H1 (cell line): Measurements from ENCODE around the gene DLAT. TPM values are rescaled to one million over a fixed set of nuclear protein-coding genes. Genes with fewer than 3 reads are reported as not detected.

Experiments
- TEAD4 ChIP-seq: IDR thresholded peaks from 2 replicates; pipeline ENCODE4 v1.6.1; 2012; ENCODE audit warnings: low read depth, low read length, inconsistent platforms, mixed read lengths
- USF2 ChIP-seq: IDR thresholded peaks from 2 replicates; pipeline ENCODE4 v1.6.1; 2011; ENCODE audit warnings: low read length, improper control_type of control experiment
- ZNF274 ChIP-seq: IDR thresholded peaks from 2 replicates; pipeline ENCODE4 v1.7.0; 2012; ENCODE audit warnings: low read length, borderline replicate concordance; ENCODE audit errors: extremely low read depth
- polyA plus RNA-seq, 7 experiments: library from polyadenylated mRNA; depleted of rRNA in 3 of 7; stranded (reverse) in 5 of 7; unstranded in 2 of 7; fragments of >200 nt in 5 of 7; fragments of 200-250 nt in 2 of 7; gene quantifications; 1 replicate in 5 of 7; 2 replicates in 1 of 7; 4 replicates in 1 of 7; pipeline versions ENCODE4 v1.2.1 to v1.2.3, GENCODE V29; 2011 to 2013; ENCODE audit warnings: missing spikeins in 2 of 7, mixed read lengths in 2 of 7
- total RNA-seq: library from RNA; stranded (reverse); fragmentation: NEBNext Ultra II Directional; extraction: Animal tissue kit (Norgen Biotek cat#: 25700); gene quantifications from 2 replicates; pipeline ENCODE4 v1.2.1, GENCODE V29; 2021

The DLAT gene
- total and polyA plus RNA-seq, 2 of the 8 experiments (the other 6 are each of a cell fraction or from before 2014, with no cell fraction given) = 23.1 to 66.2 TPM

- no peak for TF ChIP-seq USF2
- no peak for TF ChIP-seq ZNF274
- no peak for TF ChIP-seq TEAD4
Measured at GRCh38 chr11:111996129-111996528, 29.1 kb upstream of the DLAT start (continued).
